SK-N-MC (cell line): ENCODE data around the gene HIVEP2.
"Not testable (repeated sequence)": the region's sequence is repeated elsewhere in the genome, so short reads cannot be mapped to it uniquely, and the experiment has no call there.

ENCODE experiments used
- EZH2 ChIP-seq: fragments of 200-600 bp; sonication (generic); IDR thresholded peaks from one replicate; pipeline ENCODE4 v1.6.1; 2017; ENCODE audit warnings: antibody characterized with exemption
- POLR2AphosphoS5 ChIP-seq: IDR thresholded peaks from 2 replicates; pipeline ENCODE4 v1.6.1; 2012; ENCODE audit warnings: mild to moderate bottlenecking, low read depth, low read length, borderline replicate concordance

GRCh38 chr6:142970941-142971340 lies 26.0 kb upstream of the HIVEP2 start:
- not testable (repeated sequence) for TF ChIP-seq POLR2AphosphoS5, EZH2
